ENCODE measurements around the gene MIB1. TPM values are rescaled to one million over a fixed set of nuclear protein-coding genes. Genes with fewer than 3 reads are reported as not detected.

The MIB1 gene
- total RNA-seq, 1 experiment from 2014 or later: 56.1 TPM

DNA sequence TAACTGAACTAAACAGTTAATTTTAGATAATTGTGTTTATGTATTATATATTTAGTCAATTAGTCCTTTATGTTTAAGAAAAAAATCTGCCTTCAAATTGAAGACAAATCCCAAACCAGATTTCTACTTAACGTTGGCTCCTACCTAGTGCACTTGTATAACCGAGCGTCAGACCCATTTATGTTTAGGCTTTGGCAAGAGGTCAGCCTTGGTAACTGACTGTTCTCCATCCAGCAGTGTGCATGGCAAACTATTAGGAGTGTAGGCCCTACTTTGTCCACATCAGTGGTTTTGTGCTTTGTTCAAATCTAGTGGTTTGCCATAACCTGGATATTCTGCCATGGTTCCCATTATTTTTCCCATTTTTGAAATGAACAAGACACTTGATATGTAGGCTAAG is 114.8 kb downstream of the MIB1 start (continued):
- TF ChIP-seq, protein P1, sequence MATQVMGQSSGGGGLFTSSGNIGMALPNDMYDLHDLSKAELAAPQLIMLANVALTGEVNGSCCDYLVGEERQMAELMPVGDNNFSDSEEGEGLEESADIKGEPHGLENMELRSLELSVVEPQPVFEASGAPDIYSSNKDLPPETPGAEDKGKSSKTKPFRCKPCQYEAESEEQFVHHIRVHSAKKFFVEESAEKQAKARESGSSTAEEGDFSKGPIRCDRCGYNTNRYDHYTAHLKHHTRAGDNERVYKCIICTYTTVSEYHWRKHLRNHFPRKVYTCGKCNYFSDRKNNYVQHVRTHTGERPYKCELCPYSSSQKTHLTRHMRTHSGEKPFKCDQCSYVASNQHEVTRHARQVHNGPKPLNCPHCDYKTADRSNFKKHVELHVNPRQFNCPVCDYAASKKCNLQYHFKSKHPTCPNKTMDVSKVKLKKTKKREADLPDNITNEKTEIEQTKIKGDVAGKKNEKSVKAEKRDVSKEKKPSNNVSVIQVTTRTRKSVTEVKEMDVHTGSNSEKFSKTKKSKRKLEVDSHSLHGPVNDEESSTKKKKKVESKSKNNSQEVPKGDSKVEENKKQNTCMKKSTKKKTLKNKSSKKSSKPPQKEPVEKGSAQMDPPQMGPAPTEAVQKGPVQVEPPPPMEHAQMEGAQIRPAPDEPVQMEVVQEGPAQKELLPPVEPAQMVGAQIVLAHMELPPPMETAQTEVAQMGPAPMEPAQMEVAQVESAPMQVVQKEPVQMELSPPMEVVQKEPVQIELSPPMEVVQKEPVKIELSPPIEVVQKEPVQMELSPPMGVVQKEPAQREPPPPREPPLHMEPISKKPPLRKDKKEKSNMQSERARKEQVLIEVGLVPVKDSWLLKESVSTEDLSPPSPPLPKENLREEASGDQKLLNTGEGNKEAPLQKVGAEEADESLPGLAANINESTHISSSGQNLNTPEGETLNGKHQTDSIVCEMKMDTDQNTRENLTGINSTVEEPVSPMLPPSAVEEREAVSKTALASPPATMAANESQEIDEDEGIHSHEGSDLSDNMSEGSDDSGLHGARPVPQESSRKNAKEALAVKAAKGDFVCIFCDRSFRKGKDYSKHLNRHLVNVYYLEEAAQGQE (IDR thresholded peaks at IDR 0.05; ENCODE audit: low read depth): no peak
- no peak for TF ChIP-seq ZFX (IDR thresholded peaks at IDR 0.05)
- TF ChIP-seq EZH2phosphoT487 (IDR thresholded peaks at IDR 0.05; ENCODE audit: borderline replicate concordance): no peak
- TF ChIP-seq POLR2A (IDR thresholded peaks at IDR 0.05; ENCODE audit: borderline replicate concordance, extremely low read depth, insufficient read depth, insufficient read length): no peak
- TF ChIP-seq JUND (IDR thresholded peaks at IDR 0.05): no peak
- no peak for TF ChIP-seq ELF1 (IDR thresholded peaks at IDR 0.05; ENCODE audit: borderline replicate concordance, low read depth)
- TF ChIP-seq TCF7L2 (IDR thresholded peaks at IDR 0.05; ENCODE audit: borderline replicate concordance, extremely low read depth, insufficient read depth, insufficient read length): no peak
- no peak for TF ChIP-seq SP1 (IDR thresholded peaks at IDR 0.05; ENCODE audit: low read depth)
- TF ChIP-seq EZH2 (IDR thresholded peaks at IDR 0.05): no peak
- TF ChIP-seq, protein P2, sequence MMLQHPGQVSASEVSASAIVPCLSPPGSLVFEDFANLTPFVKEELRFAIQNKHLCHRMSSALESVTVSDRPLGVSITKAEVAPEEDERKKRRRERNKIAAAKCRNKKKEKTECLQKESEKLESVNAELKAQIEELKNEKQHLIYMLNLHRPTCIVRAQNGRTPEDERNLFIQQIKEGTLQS (IDR thresholded peaks at IDR 0.05): no peak

DNA sequence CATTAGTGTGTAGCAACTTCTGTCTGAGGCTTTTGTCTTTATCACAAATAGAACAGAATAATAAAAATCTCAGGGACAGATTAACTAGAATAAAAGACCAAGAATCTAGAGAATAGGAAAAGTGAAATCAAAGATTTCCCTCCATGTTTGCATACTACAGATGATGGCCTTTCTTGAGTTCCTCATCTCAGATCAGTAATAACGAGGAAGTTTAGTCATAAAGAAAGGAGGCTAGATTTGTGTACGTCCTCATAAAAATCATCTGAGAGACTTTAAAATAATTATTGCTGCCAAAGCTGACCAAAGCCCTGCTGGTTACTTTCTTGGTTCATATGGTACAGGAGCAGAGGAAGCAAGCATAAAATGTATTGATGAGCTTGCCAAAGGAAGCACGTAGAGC is 117.3 kb downstream of the MIB1 start:
- Histone ChIP-seq H3K27me3 (ENCODE audit: insufficient read depth, low read length) (no peaks in the 10 kb centered on the region), H3K27ac (ENCODE audit: low read depth, low read length) (no peak overlapping the region), H3K36me3 (ENCODE audit: control insufficient read depth in 1 of 2, insufficient read depth in 2 of 2, low read length in 2 of 2) (peaks cover 4 to 7% of the 10 kb centered on the region in 2 experiments; a peak in 2 of 4 replicates), H3K79me2 (ENCODE audit: insufficient read depth, low read length) (no peaks in the 10 kb centered on the region), H3K4me2 (ENCODE audit: low read length) (no peak overlapping the region), H3K4me1 (ENCODE audit: control insufficient read depth in 1 of 2, insufficient read depth in 2 of 2, low read length in 2 of 2) (no peaks in the 10 kb centered on the region), H2AFZ (ENCODE audit: low read depth, low read length, poor library complexity, severe bottlenecking) (no peak overlapping the region), H3K9me3 (ENCODE audit: control insufficient read depth in 1 of 2, insufficient read depth in 1 of 2, low read depth in 1 of 2, low read length in 2 of 2) (no peaks in the 10 kb centered on the region), H3K9ac (ENCODE audit: low read length) (no peak overlapping the region), H4K20me1 (ENCODE audit: insufficient read depth) (no peaks in the 10 kb centered on the region), H3K9me2 (ENCODE audit: insufficient read depth) (no peaks in the 10 kb centered on the region), H3K4me3 (replicated peaks in 1 of 2; ENCODE audit: low read depth in 1 of 2, low read length in 2 of 2) (no peak overlapping the region)
- ChIA-PET RAD21 (ENCODE audit: low non-redundant PET in 1 of 2, low total read pairs in 2 of 2, uncharacterized antibody in 2 of 2, unreplicated experiment in 2 of 2) (no interaction called here), POLR2A (no interaction called here), CTCF (no interaction called here)
- ATAC-seq (no peak), DNase-seq (ENCODE audit: low read depth, low spot score) (no peak)
- intact Hi-C loops (cut with micrococcal nuclease): no loop called here
- no peak for TF ChIP-seq CEBPB (IDR thresholded peaks at IDR 0.05; ENCODE audit: low read depth)
- no TSS peak for BruUV-seq (replicated peaks)

All from HCT116 (cell line).